ENCODE measurements around the gene SCRT2. TPM values are rescaled to one million over a fixed set of nuclear protein-coding genes. Genes with fewer than 3 reads are reported as not detected.

SCRT2 gene
- total and polyA plus RNA-seq, 2 donors (not counting 3 experiments of a cell fraction or from before 2014, with no cell fraction given) = not detected

DNA sequence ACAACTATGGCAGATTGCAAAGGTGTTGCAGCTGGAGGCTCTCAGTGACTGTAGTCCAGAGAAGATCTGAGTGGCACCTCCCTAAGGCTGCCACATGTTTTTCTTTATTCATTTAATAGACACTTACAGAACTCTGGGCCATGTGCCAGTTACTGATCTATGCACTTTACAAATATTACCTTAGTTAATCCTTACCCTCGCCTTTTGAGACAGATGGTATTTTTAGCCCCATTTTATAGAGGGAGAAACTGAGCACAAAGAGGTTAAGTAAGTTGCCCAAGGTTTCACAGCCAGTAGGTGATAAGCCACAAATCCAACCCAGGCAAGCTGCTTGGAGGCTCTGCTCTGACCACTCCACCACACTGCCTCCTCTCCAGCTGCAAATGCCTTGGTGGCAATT lies 6.5 kb upstream of the SCRT2 start:
- H2AFZ ChIP-seq (ENCODE audit: low read depth, low read length) = no peak overlapping the region
- TF ChIP-seq MYC (IDR thresholded peaks at IDR 0.05; ENCODE audit: low read depth, low read length) (no peak), EZH2 (IDR thresholded peaks at IDR 0.05; ENCODE audit: borderline replicate concordance, low read depth, low read length, severe bottlenecking) (no peak), FOS (IDR thresholded peaks at IDR 0.05; ENCODE audit: borderline replicate concordance, insufficient read depth, low read length) (no peak), POLR2AphosphoS5 (IDR thresholded peaks at IDR 0.05; ENCODE audit: insufficient read depth, low read depth, low read length) (no peak), GATA2 (IDR thresholded peaks at IDR 0.05; ENCODE audit: insufficient read depth, insufficient read length, low read depth, low read length) (no peak), JUN (IDR thresholded peaks at IDR 0.05; ENCODE audit: borderline replicate concordance, insufficient read depth, insufficient read length, low read depth) (no peak), POLR2A (IDR thresholded peaks at IDR 0.05; ENCODE audit: low read depth, low read length) (no peak)
- TF ChIP-seq, protein P1, sequence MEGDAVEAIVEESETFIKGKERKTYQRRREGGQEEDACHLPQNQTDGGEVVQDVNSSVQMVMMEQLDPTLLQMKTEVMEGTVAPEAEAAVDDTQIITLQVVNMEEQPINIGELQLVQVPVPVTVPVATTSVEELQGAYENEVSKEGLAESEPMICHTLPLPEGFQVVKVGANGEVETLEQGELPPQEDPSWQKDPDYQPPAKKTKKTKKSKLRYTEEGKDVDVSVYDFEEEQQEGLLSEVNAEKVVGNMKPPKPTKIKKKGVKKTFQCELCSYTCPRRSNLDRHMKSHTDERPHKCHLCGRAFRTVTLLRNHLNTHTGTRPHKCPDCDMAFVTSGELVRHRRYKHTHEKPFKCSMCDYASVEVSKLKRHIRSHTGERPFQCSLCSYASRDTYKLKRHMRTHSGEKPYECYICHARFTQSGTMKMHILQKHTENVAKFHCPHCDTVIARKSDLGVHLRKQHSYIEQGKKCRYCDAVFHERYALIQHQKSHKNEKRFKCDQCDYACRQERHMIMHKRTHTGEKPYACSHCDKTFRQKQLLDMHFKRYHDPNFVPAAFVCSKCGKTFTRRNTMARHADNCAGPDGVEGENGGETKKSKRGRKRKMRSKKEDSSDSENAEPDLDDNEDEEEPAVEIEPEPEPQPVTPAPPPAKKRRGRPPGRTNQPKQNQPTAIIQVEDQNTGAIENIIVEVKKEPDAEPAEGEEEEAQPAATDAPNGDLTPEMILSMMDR (IDR thresholded peaks at IDR 0.05; ENCODE audit: extremely low read depth in 1 of 2, insufficient read depth in 1 of 2, low read depth in 1 of 2, low read length in 2 of 2) = no peak
- TF ChIP-seq, protein P2, sequence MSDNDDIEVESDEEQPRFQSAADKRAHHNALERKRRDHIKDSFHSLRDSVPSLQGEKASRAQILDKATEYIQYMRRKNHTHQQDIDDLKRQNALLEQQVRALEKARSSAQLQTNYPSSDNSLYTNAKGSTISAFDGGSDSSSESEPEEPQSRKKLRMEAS (IDR thresholded peaks at IDR 0.05; ENCODE audit: insufficient read depth, insufficient read length) = no peak
- no peak overlapping the region for H3K9ac ChIP-seq (replicated peaks; ENCODE audit: extremely low read depth, insufficient read depth, low read length)
- FAIRE-seq (no peak), DNase-seq (ENCODE audit: low read depth, low spot score) (no peak)
- BruUV-seq (replicated peaks) = no TSS peak
- CTCF ChIA-PET = interaction anchor here (1.6 kb wide), 1 partner anchor 15 kb away, joined by 7 read pairs; no protein-coding TSS in a partner anchor
- no peaks in the 10 kb centered on the region for H3K79me2 ChIP-seq (ENCODE audit: control insufficient read depth, insufficient read depth, low read length)
- no peaks in the 10 kb centered on the region for H3K4me1 ChIP-seq (ENCODE audit: control insufficient read depth, extremely low read depth, insufficient read depth, low read length)
- POLR2A ChIA-PET = no interaction called here
- no peaks in the 10 kb centered on the region for H3K36me3 ChIP-seq (ENCODE audit: control insufficient read depth in 2 of 2, extremely low read depth in 1 of 2, insufficient read depth in 2 of 2, low read length in 2 of 2)
- no peaks in the 10 kb centered on the region for H4K20me1 ChIP-seq (replicated peaks; ENCODE audit: control insufficient read depth, extremely low read depth, insufficient read depth, low read length)
- intact Hi-C loops (cut with micrococcal nuclease) (no loop called here), dilution Hi-C loops (cut with MboI; ENCODE audit: extremely low pct_ligation_motif_present, low sequenced_read_pairs) (no loop called here)
- H3K9me1 ChIP-seq (replicated peaks; ENCODE audit: control insufficient read depth, extremely low read depth, insufficient read depth, low read length) = no peaks in the 10 kb centered on the region
- H3K27ac ChIP-seq (ENCODE audit: insufficient read depth, low read depth, low read length) = no peak overlapping the region
- H3K4me2 ChIP-seq (ENCODE audit: insufficient read depth, low read length) = no peak overlapping the region
- no peaks in the 10 kb centered on the region for H3K9me3 ChIP-seq (replicated peaks; ENCODE audit: control insufficient read depth, insufficient read depth, low read length)
- peaks cover 0 to 9% of the 10 kb centered on the region in 2 experiments for H3K27me3 ChIP-seq (ENCODE audit: control insufficient read depth in 2 of 2, insufficient read depth in 2 of 2, low read length in 2 of 2)
- H3K4me3 ChIP-seq (replicated peaks in 1 of 3; ENCODE audit: insufficient read depth in 1 of 3, low read depth in 1 of 3, low read length in 3 of 3) = no peak overlapping the region

All from endothelial cell of umbilical vein (primary cell).